Hematopoietic multipotent progenitor cell treated with erythropoietin and hydrocortisone succinate and interleukin-3 and kit ligand, for 4 days (in vitro differentiated cells): Measurements from ENCODE around the gene C5orf24.
"Not testable (repeated sequence)": the region's sequence is repeated elsewhere in the genome, so short reads cannot be mapped to it uniquely, and the experiment has no call there.

Source experiments
- DNase-seq: peaks from one replicate; pipeline ENCODE4 v3.0.0-alpha.2; 2015

The C5orf24 gene

DNA sequence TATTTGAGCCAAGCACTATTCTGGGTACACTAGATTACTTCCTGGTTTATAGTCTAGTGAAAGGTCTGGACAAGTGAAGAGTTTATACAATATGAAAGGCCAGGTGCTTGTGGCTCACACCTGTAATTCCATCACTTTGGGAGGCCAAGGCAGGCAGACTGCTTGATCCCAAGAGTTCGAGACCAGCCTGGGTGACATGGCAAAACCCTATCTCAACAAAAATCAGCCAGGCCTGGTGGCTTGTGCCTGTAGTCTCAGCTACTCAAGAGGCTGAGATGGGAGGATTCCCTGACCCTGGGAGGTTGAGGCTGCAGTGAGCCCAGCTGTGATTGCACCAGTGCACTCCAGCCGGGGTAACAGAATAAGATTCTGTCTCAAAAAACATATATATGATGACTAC is 18.9 kb downstream of the C5orf24 start:
- no peak for DNase-seq

DNA sequence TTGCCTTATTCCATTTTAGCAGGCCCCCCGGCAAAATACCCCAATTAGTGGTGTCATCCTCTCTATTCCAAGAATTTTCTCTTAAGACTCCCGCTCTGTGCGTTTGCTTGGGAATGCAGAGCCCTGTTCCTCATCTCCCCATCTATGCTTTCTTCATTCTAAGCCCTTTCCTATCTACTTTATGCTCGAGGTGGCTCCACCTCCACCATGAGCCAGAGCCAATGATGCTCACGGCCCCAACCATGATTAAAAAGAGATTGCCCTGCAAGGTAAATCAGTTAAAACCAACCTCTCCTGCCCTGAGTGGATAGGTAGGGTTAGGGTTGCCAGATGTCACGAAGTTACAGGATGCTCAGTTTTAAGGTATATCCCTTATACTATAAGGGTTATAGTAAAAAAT is 27.7 kb downstream of the C5orf24 start:
- peak; percentile 38 for DNase-seq

DNA sequence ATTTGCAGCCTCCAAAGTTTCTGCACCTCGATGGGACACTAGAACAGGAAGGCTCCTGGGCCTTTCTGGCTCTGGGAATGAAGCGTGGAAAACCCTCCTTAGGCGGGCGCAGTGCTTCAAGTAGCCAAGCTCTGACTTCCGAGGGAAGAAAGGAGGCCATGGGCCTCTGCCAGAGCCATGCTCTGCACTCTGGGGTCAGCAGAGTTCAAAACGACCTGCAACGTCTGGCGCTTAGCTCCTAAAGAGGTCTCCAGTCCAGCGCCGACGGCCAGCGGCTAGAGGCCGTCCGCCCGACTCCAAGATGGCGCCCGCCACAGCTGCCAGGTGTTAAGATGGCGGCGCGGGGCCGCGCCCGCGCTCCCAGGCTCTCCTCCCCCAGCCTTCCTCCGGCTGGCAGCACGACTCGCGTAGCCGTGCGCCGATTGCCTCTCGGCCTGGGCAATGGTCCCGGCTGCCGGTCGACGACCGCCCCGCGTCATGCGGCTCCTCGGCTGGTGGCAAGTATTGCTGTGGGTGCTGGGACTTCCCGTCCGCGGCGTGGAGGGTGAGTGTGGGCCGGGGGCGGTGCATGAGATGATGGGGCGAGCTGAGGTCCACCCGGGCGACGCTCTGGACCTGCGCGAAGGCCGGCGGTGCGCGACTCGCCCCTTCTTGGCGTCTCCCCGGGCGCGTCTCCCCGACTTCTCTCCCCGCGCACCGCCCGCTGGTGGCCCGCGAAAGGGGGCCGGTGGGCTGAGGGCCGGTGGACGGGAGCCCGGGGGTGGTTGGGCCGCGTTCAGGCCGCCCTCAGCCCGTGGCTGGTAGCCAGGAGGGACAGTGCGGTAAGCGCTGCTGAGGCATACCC is 28.4 kb downstream of the C5orf24 start, which contains the start of gene TXNDC15:
TSS of gene TXNDC15 (plus strand) at position 385 of the 844 bp plus-strand sequence. CDS start at position 442, 57 bp downstream.
- peak; percentile 93 for DNase-seq

DNA sequence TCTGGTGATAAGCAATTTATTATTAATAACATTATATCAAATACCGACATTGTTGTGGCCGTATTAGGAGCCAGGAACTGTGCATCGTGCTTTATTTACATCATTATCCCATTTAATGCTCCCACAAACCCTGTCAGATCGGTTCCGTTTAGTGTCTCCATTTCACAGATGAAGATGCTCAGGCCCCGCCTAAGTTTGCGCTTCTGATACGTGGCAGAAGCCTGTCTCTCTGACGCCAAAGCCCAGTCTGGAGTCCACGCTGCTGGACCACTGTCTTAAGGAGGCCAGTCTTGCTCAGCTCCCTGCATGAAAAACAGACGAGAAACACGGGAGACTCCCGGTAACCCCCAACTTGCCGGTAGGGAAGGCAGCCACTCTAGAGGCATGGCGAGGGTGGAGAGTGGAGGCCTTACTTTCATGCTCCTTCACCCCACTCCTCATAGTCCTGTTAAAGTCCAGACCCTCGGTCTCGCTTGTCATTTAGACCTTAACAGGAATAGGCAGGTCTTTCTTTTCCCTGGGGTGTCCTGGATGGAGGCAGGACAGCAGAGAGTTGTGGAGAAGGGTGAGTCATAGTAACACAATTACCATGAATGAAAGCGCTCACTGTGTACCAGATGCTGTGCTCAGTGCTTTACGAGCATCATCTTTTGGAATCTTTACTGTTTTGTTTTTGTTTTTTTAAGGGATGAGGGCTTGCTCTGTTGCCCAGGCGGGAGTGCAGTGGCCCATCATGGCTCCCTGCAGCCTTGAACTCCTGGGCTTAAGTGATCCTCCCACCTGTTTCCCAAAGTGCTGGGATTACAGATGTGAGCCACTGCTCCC is 29.3 kb downstream of the C5orf24 start:
- DNase-seq, result peak; percentile 70

DNA sequence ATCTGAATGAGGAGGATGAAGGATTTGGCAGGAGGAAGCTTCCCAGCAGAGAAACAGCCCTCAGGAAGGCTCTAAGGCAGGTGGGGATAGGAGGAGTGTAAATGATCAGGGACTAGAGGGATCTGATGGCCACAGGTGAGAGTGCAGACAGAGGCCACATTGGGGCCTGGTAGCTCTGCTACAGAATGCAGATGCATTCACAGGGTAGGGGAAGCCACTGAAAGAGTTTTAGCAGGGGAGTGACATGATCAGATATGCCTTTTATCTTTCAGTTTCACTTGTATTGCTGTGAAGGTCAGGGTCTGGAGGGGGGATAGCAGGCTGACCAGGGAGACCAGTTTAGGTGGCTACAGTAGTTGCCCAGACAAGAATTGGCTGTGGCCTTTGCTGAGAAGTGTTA is 31.4 kb downstream of the C5orf24 start:
- DNase-seq, result peak; percentile 44

DNA sequence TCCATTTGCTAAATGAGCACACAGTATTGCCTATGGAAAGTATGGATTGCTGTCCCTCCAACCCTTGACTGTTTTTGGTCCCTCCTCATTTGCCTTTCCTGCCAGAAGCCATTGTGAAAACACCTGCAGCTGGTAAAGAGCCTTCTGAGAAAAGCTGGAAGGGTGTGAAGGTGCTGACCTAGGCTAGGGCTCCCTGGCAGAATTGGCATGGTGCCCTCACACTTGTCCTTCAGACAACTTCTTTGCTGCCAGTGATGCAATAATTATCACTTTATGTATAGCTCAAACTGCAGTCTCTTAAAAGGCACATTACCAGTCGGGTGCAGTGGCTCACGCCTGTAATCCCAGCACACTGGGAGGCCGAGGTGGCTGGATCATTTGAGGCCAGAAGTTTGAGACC is 32.6 kb downstream of the C5orf24 start:
- no peak for DNase-seq

DNA sequence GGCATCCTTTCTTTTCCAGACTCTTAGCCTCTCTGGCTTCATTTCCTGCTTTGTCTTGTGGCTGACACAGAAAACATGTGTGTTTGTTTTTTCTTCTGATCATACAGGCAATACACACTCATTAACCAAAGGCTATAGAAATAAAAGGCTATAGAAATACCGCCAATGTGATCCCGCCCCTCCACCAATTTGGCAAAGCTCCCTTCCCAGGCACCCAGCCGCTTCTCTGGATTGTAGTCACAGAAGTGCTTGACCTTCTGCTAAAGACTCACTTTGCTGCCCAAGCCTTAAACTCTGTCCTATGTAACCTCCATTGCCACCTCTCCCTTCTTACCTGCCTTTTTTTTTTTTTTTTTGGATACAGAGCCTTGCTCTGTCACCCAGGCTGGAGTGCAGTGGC is 33.7 kb downstream of the C5orf24 start:
- DNase-seq, result no peak

DNA sequence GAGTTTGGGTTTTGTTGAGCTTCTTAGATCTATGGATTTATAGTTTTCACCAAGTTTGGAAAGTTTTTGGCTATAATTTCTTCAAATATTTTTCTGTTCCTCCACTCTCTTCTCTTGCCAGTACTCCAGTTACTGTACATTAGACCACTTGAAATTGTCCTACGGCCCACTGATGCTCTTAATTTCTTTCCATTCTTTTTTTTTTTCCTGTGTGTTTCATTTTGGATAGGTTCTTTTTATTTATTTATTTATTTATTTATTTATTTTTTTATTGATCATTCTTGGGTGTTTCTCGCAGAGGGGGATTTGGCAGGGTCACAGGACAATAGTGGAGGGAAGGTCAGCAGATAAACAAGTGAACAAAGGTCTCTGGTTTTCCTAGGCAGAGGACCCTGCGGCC is 35.2 kb downstream of the C5orf24 start:
- not testable (repeated sequence) for DNase-seq

DNA sequence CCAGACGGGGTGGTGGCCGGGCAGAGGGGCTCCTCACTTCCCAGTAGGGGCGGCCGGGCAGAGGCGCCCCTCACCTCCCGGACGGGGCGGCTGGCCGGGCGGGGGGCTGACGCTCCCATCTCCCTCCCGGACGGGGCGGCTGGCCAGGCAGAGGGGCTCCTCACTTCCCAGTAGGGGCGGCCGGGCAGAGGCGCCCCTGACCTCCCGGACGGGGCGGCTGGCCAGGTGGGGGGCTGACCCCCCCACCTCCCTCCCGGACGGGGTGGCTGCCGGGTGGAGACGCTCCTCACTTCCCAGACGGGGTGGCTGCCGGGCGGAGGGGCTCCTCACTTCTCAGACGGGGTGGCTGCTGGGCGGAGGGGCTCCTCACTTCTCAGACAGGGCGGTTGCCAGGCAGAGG is 35.9 kb downstream of the C5orf24 start:
- not testable (repeated sequence) for DNase-seq

DNA sequence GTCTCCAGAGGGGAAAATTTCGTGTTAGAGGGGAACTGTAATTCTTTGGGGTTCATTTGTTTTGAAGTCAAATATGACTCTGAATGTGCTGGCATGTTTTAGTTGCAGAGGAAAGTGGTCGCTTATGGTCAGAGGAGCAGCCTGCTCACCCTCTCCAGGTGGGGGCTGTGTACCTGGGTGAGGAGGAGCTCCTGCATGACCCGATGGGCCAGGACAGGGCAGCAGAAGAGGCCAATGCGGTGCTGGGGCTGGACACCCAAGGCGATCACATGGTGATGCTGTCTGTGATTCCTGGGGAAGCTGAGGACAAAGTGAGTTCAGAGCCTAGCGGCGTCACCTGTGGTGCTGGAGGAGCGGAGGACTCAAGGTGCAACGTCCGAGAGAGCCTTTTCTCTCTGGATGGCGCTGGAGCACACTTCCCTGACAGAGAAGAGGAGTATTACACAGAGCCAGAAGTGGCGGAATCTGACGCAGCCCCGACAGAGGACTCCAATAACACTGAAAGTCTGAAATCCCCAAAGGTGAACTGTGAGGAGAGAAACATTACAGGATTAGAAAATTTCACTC is 41.9 kb downstream of the C5orf24 start:
- DNase-seq, result no peak

DNA sequence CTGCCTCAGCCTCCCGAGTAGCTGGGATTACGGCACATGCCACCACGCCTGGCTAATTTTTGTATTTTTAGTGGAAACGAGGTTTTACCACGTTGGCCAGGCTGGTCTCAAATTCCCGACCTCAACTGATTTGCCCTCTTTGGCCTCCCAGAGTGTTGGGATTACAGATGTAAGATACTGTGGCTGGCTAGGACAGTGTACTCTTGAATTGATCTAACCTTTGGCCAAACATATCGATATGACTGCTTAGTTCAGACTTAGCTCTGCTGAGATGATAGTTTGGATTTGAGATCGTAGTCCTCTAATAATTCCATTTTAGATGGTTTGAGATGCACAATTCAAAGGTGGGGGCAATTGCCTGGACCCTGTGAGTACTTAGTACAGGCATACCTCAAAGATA is 43.6 kb downstream of the C5orf24 start:
- DNase-seq, result no peak

DNA sequence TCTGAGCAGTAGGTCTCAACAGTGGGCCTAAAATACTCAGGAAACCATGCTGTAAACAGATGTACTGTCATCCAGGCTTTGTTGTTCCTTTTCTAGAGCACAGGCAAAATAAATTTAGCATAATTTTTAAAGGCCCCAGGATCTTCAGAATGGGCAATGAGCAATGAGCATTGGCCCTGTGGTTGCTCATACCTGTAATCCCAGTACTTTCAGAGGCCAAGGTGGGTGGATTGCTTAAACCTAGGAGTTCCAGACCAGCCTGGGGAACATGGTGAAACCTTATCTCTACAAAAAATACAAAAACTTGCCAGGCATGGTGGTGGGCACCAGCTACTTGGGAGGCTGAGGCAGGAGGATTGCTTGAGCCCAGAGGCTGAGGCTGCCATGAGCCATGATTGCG is 45.7 kb downstream of the C5orf24 start:
- no peak for DNase-seq

DNA sequence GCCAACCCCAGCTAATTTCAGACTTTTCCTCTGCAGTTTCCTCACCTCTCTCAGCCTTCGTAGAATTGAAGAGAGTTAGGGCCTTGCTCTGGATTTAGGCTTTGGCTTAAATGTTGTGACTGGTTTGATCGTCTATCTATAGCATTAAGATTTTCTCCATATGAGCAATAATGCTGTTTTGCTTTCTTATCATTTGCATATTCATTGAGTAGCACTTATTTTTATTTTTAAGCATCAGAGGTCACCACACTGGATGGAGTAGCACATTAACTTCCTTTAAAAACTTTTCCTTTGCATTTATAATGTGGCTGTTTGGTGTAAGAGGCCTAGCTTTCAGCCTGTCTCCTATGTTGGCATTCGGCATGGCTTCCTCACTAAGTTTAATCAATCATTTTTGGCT is 46.5 kb downstream of the C5orf24 start:
- no peak for DNase-seq

DNA sequence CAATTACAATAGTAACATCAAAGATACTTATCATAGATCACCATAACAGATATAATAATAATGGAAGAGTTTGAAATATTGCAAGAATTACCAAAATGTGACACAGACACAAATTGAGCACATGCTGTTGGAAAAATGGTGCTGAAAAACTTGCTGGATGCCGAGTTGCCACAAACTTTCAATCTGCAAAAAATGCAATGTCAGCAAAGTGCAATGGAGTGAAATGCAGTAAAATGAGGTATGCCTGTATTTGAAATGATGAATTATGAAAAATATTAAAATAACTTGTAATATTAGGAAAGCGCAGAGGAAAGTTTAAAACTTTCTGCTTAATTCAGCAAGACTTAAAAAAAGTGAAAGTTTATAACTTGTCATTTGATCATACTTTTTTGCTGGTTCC is 47.2 kb downstream of the C5orf24 start:
- no peak for DNase-seq

DNA sequence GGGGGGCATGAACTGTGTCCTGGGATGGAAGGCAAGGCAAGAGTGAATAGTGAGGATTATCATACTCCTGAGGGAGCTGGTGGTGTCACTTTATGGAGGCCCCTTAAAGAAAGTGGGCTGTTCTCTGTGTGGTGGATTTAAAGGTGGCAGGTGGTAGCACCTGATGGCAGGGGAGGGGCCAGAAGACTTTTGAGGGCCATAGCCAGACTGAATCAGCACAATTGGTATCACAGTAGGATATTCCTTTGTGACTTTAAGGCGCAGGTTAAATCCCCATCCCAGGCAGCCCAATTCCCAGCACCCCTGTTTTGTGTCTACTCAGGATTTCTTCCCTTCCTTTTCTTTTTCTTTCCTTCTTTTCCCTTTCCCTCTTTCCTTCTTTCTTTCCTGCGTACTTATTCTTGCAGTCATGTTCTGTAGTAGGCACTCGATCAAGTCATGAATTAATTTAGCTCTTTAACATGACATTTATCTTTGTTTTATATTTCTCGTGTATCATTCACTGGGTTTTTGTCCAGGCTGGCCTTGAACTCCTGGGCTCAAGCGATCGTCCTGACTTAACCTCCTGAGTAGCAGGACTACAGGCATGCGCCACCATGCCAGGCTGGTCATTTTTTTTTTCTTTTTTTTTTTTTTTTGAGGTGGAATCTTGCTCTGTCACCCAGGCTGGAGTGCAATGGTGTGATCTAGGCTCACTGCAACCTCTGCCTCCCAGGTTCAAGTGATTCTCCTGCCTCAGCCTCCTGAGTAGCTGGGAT is 48.2 kb downstream of the C5orf24 start:
- no peak for DNase-seq

DNA sequence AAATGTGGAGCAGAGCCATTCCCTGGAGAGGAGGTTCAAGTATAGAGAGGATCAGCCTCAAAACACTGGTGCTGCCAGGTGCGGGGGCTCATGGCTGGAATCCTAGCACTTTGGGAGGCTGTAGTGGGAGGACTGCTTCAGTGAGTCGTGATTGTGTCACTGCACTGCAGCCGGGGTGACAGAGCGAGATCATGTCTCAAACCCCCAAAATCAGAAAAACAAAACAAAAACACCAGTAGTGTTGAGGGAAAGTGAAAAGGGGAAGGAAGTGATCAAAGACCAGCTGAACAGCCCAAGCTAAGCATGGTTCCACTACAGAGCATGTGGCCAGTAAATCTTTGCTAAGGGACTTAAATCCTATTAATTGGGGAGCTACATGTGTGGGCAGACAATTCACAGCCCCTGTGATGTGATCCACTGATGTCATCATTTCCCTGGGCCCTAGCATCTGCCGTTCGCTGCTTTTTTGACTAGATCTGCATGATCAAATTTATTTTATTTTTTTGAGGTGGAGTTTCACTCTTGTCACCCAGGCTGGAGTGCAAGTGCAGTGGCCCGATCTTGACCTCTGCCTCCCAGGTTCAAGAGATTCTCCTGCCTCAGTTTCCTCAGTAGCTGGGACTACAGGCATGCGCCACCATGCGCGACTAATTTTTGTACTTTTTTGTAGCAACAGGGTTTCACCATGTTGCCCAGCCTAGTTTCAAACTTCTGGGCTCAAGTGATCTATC is 56.5 kb downstream of the C5orf24 start:
- peak; percentile 74 for DNase-seq

DNA sequence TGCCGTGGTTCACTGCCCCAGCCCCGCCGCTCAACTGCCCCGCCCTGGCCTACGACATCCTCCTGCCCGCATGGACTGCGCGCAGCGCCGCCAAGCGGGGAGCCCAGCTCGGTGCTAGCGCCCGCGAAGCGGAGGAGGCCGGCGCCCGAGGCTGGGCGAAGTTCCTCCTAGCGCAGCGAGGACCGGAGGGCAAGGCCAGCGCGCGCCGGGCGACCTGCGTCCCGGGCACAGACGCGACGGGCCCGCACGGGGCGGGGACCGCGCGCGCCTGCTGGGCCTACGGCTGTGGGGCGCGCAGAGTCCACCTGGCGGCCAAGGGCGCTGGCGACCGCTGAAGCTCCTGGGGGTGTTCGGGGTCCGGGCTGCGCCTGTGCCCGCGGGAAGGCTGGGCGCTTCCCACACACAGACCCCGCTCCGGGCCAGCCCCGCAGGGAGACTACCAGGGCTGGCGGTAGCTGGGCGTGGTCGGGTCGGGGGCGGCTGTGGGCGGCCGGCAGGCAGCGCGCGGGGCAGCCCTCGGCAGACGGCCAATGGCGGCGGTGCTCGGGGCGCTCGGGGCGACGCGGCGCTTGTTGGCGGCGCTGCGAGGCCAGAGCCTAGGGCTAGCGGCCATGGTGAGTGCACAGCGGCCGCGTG is 59.0 kb downstream of the C5orf24 start, which contains the start of gene PCBD2:
TSS of gene PCBD2 (plus strand) at position 522 of the 636 bp plus-strand sequence. CDS start at position 531, 9 bp downstream.
- DNase-seq, result peak; percentile 98

DNA sequence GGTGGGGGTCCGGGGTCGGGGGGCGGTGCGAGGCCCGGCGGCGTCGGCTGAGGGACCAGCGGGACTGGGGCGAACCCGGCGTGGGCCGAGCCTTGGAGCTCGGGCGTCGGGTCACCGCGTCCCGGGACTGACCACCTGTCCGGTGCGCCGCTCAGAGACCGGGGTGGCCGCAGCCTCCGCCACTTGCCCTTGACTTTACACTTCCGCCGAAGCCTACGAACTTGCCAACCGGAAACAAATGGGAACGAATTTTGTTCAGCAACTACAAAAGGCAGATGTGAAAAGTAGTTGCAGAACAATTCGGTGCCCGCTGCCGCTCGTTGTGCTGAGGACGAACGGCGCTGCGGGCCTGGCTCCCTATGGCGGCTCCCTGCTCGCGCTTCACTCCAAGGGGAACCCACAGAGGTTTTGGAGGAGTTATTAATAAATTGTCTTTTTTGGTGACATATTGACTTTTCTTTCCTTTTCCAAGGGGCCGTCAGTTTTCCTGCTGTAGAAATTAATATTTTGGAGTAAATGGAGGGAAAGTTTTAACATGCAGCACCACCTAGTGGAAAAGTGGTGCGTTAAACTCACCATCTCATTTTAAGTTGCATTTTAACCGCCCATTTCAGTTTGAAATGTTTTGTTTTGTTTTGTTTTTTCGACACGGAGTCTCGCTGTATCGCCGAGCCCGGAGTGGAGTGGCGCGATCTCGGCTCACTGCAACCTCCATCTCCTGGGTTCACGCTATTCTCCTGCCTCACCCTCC is 59.7 kb downstream of the C5orf24 start:
- DNase-seq, result peak; percentile 90

DNA sequence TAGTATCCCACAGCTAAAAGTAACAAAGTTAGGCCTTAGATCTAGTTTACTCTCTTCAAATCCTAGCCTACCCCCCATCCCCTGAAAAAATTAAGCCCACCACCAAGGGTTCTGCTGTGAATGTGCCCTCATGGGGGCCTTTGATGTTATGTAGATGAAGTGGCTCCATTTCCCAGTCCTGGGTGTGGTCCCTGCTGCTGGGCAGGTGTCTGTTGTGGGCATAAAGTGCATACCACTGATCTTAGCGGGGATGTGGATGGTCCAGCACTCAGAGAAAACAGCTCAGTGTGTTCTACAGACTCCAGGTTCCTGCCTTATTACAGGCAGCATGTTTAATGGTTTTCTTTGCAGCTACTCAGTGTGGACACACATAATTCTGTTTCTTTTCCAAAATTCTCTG is 61.0 kb downstream of the C5orf24 start:
- no peak for DNase-seq
